ENCODE measurements around the gene SLC24A5. TPM values are rescaled to one million over a fixed set of nuclear protein-coding genes. Genes with fewer than 3 reads are reported as not detected.

SLC24A5 gene
- not detected in 2 replicates for total RNA-seq (2014; rRNA removed; shearing (Covaris generic))

GRCh38 chr15:48120745-48121144, at the start of gene SLC24A5:
TSS of gene SLC24A5 (plus strand) at chr15:48120990. CDS start at chr15:48121045, 55 bp downstream.

GRCh38 chr15:48177766-48178647, 57.2 kb downstream of the SLC24A5 start, which contains the start of gene MYEF2:
TSS of gene MYEF2 (minus strand) at chr15:48178295. CDS start at chr15:48178237, 58 bp downstream.

GRCh38 chr15:48191574-48192225, 70.9 kb downstream of the SLC24A5 start, which contains the start of gene CTXN2:
TSS of gene CTXN2 (plus strand) at chr15:48191665. CDS start at chr15:48201301, 9,636 bp downstream.

Other genes with a start within 250 kb of the SLC24A5 start
- 14.2 and 16.9 TPM in 2 replicates for gene MYEF2, start 57.3 kb downstream of the SLC24A5 start, total RNA-seq (2014; rRNA removed; shearing (Covaris generic))
- gene CTXN2, start 70.7 kb downstream of the SLC24A5 start, total RNA-seq (2014; rRNA removed; shearing (Covaris generic)), result not detected in 2 replicates
- gene SLC12A1, start 85.3 kb downstream of the SLC24A5 start, total RNA-seq (2014; rRNA removed; shearing (Covaris generic)), result not detected in 2 replicates
- gene DUT, start 210.4 kb downstream of the SLC24A5 start, total RNA-seq (2014; rRNA removed; shearing (Covaris generic)), result 120 and 137 TPM in 2 replicates

All from A375 (cell line).